Stimulated activated CD4-positive, alpha-beta T cell treated with anti-CD3 and anti-CD28 coated beads, Interleukin-4, amount 100 ng/mL, for 24 hours (primary cell): ENCODE results near the gene ANAPC2.

ENCODE experiments used
- DNase-seq: peaks from one replicate; pipeline ENCODE4 v3.0.0-alpha.2; 2020

ANAPC2 gene

GRCh38 chr9:137226338-137227053, 38.1 kb upstream of the ANAPC2 start:
- no peak for DNase-seq

- no peak for DNase-seq
Measured at GRCh38 chr9:137225699-137226331, 37.5 kb upstream of the ANAPC2 start.

GRCh38 chr9:137224830-137225694, 36.7 kb upstream of the ANAPC2 start, which contains the start of gene CYSRT1:
Gene CYSRT1, plus strand, starts transcription at chr9:137225174. Its CDS starts 448 bp downstream, at chr9:137225622.
- no peak for DNase-seq

GRCh38 chr9:137223078-137223970, 35.0 kb upstream of the ANAPC2 start:
- peak; percentile 99 for DNase-seq

- DNase-seq: no peak
Measured at GRCh38 chr9:137222190-137223077, 34.1 kb upstream of the ANAPC2 start, which contains the start of gene RNF208. Gene RNF208, minus strand, starts transcription at chr9:137222240. Its CDS starts 1,028 bp downstream, at chr9:137221212.

- DNase-seq: no peak
Measured at GRCh38 chr9:137221506-137222111, 33.2 kb upstream of the ANAPC2 start.

- DNase-seq: no peak
Measured at GRCh38 chr9:137221095-137221505, 32.7 kb upstream of the ANAPC2 start.

- no peak for DNase-seq
Measured at GRCh38 chr9:137220317-137221094, 32.1 kb upstream of the ANAPC2 start.

GRCh38 chr9:137219757-137220316, 31.5 kb upstream of the ANAPC2 start:
- DNase-seq: no peak

GRCh38 chr9:137218754-137219271, 30.5 kb upstream of the ANAPC2 start:
- DNase-seq: no peak

GRCh38 chr9:137218212-137218753, 29.9 kb upstream of the ANAPC2 start:
- DNase-seq: no peak

- no peak for DNase-seq
Measured at GRCh38 chr9:137217276-137218211, 29.2 kb upstream of the ANAPC2 start.

GRCh38 chr9:137216188-137216965, 28.0 kb upstream of the ANAPC2 start:
- DNase-seq: no peak

GRCh38 chr9:137215196-137215986, 27.0 kb upstream of the ANAPC2 start:
- DNase-seq: no peak

- DNase-seq: no peak
Measured at GRCh38 chr9:137214620-137215019, 26.3 kb upstream of the ANAPC2 start.
